ENCODE results near the gene VTN.
A peak's percentile ranks its signal among the peaks of the same experiment; 100 is the strongest.
"Not testable (repeated sequence)": the region's sequence is repeated elsewhere in the genome, so short reads cannot be mapped to it uniquely, and the experiment has no call there.

Gene VTN

GRCh38 chr17:28340374-28340773 is 29.7 kb downstream of the VTN start:
- DNase-seq (ENCODE audit: low read depth) = no peak

- DNase-seq (ENCODE audit: low read depth) = no peak
Measured at GRCh38 chr17:28339431-28339830, 30.7 kb downstream of the VTN start.

- DNase-seq (ENCODE audit: low read depth) = not testable (repeated sequence)
Measured at GRCh38 chr17:28338769-28339212, 31.3 kb downstream of the VTN start.

- peak; percentile 44 for DNase-seq (ENCODE audit: low read depth)
Measured at GRCh38 chr17:28338056-28338768, 31.9 kb downstream of the VTN start.

GRCh38 chr17:28335959-28336871 is 33.9 kb downstream of the VTN start:
- peak; percentile 71 for DNase-seq (ENCODE audit: low read depth)

- DNase-seq (ENCODE audit: low read depth) = peak; percentile 100
Measured at GRCh38 chr17:28335201-28335958, 34.7 kb downstream of the VTN start, which contains the start of the genes IFT20 and TNFAIP1. Gene IFT20 (minus strand): TSS chr17:28335472. CDS start chr17:28331985, 3,487 bp downstream. Gene TNFAIP1 (plus strand): TSS chr17:28335761. CDS start chr17:28339522, 3,761 bp downstream.

GRCh38 chr17:28334666-28335200 is 35.4 kb downstream of the VTN start:
- DNase-seq (ENCODE audit: low read depth) = peak; percentile 41

GRCh38 chr17:28334171-28334570 is 35.9 kb downstream of the VTN start:
- DNase-seq (ENCODE audit: low read depth) = no peak

- DNase-seq (ENCODE audit: low read depth) = no peak
Measured at GRCh38 chr17:28333083-28333746, 36.9 kb downstream of the VTN start.

GRCh38 chr17:28331891-28332420 is 38.2 kb downstream of the VTN start:
- DNase-seq (ENCODE audit: low read depth) = no peak

- DNase-seq (ENCODE audit: low read depth) = no peak
Measured at GRCh38 chr17:28330671-28331070, 39.4 kb downstream of the VTN start.

- no peak for DNase-seq (ENCODE audit: low read depth)
Measured at GRCh38 chr17:28328325-28328724, 41.8 kb downstream of the VTN start.

GRCh38 chr17:28327709-28328108 is 42.4 kb downstream of the VTN start:
- DNase-seq (ENCODE audit: low read depth) = no peak

GRCh38 chr17:28327031-28327607 is 43.0 kb downstream of the VTN start:
- DNase-seq (ENCODE audit: low read depth) = no peak

GRCh38 chr17:28326114-28326513 is 44.0 kb downstream of the VTN start:
- DNase-seq (ENCODE audit: low read depth) = no peak

GRCh38 chr17:28325211-28325610 is 44.9 kb downstream of the VTN start:
- no peak for DNase-seq (ENCODE audit: low read depth)

- no peak for DNase-seq (ENCODE audit: low read depth)
Measured at GRCh38 chr17:28324781-28325180, 45.3 kb downstream of the VTN start.

- DNase-seq (ENCODE audit: low read depth) = no peak
Measured at GRCh38 chr17:28324267-28324745, 45.8 kb downstream of the VTN start.

- DNase-seq (ENCODE audit: low read depth) = no peak
Measured at GRCh38 chr17:28320215-28321061, 49.7 kb downstream of the VTN start.

GRCh38 chr17:28319598-28319935 is 50.5 kb downstream of the VTN start:
- no peak for DNase-seq (ENCODE audit: low read depth)
